Brain microvascular endothelial cell (primary cell): Measurements from ENCODE around the gene MET.

ENCODE experiments used
- DNase-seq: peaks from one replicate; pipeline ENCODE4 v3.0.0-alpha.2; 2020
- H3K27ac ChIP-seq: fragments of 250-450 bp; sonication (Bioruptor Pico); 2 replicates; pipeline ENCODE4 v1.5.1; 2020; ENCODE audit warnings: mild to moderate bottlenecking, moderate library complexity
- H3K27me3 ChIP-seq: fragments of 250-450 bp; sonication (Bioruptor Pico); replicated peaks from 2 replicates; pipeline ENCODE4 v1.5.1; 2020; ENCODE audit warnings: mild to moderate bottlenecking
- H3K36me3 ChIP-seq: fragments of 250-450 bp; sonication (Bioruptor Pico); replicated peaks from 2 replicates; pipeline ENCODE4 v1.5.1; 2020; ENCODE audit warnings: mild to moderate bottlenecking
- H3K4me3 ChIP-seq: 2 replicates; pipeline ENCODE4 v1.5.1; 2011; ENCODE audit warnings: low read depth, mild to moderate bottlenecking, control low read depth, low read length, moderate library complexity
- CTCF ChIP-seq: IDR thresholded peaks from 2 replicates; pipeline ENCODE4 v1.5.1; 2011; ENCODE audit warnings: low read depth, mild to moderate bottlenecking, moderate library complexity, low read length, control low read depth, inconsistent platforms; ENCODE audit errors: missing control alignments
- in situ Hi-C: cut with HindIII; loops from 2 replicates; pipeline ENCODE4 v1.10.0; 2017; ENCODE audit warnings: low sequenced_read_pairs, low pct_ligation_motif_present

Gene MET

DNA sequence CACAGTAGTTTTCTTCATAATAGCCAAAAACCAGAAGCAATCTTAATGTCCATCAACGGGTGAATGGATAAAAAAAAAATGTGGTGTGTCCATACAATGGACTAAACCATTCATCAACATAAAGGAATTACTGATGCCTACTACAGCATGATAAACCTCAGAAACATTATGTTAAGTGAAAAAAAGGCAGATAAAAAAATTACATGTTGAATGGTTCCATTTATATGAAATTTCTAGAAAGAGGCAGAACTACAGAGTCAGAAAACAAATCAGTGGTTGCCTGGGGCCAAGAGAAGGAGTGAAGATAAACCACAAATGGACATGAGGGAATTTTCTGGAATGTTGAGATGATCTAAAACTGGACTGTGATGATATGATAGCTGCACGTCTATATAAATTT lies 115.9 kb downstream of the MET start:
- in situ Hi-C loops = no loop called here
- Histone ChIP-seq H3K36me3 (no peaks in the 10 kb centered on the region), H3K27ac (no peak overlapping the region), H3K4me3 (no peak overlapping the region), H3K27me3 (no peaks in the 10 kb centered on the region)
- TF ChIP-seq CTCF = no peak
- DNase-seq = no peak

GRCh38 chr7:116788572-116789197 lies 116.7 kb downstream of the MET start:
- H3K27ac ChIP-seq = no peak overlapping the region
- H3K36me3 ChIP-seq = no peaks in the 10 kb centered on the region
- no peak for DNase-seq
- no peak for TF ChIP-seq CTCF
- H3K4me3 ChIP-seq = no peak overlapping the region
- no peaks in the 10 kb centered on the region for H3K27me3 ChIP-seq
- in situ Hi-C loops = no loop called here

GRCh38 chr7:116790025-116790424 lies 118.0 kb downstream of the MET start:
- Histone ChIP-seq H3K27me3 (no peaks in the 10 kb centered on the region), H3K36me3 (no peaks in the 10 kb centered on the region), H3K27ac (no peak overlapping the region), H3K4me3 (no peak overlapping the region)
- DNase-seq = no peak
- in situ Hi-C loops = no loop called here
- TF ChIP-seq CTCF = no peak

GRCh38 chr7:116792813-116793212 lies 120.8 kb downstream of the MET start:
- no peak overlapping the region for H3K27ac ChIP-seq
- no peaks in the 10 kb centered on the region for H3K27me3 ChIP-seq
- in situ Hi-C loops = no loop called here
- no peak for TF ChIP-seq CTCF
- H3K4me3 ChIP-seq = no peak overlapping the region
- no peak for DNase-seq
- no peaks in the 10 kb centered on the region for H3K36me3 ChIP-seq

DNA sequence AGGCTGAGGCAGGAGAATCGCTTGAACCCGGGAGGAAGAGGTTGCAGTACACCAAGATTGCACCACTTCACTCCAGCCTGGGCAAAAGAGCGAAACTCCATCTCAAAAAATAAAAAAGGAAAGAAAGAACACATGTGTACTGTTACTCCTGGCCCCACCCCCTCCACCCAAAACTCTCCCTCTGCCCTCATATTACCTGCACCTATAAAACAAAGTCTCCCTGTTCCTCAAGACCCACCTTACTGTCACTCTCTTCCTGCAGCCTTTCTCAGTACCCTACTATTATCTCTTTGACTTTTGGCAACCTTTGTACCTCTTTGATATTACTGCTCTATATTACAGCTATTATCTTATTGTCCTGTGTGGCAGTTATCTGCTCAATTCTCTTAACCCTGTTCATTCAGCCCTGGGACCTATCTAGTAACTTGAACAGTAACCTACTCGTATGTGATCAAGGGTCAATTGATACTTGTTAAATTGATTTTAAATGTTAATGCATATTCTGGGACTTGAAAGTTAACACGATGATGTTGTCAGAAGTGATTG lies 121.9 kb downstream of the MET start:
- Histone ChIP-seq H3K27ac (no peak overlapping the region), H3K4me3 (no peak overlapping the region), H3K27me3 (no peaks in the 10 kb centered on the region), H3K36me3 (no peaks in the 10 kb centered on the region)
- no peak for TF ChIP-seq CTCF
- in situ Hi-C loops = no loop called here
- no peak for DNase-seq

- no peak for TF ChIP-seq CTCF
- Histone ChIP-seq H3K4me3 (no peak overlapping the region), H3K27me3 (no peaks in the 10 kb centered on the region), H3K36me3 (no peaks in the 10 kb centered on the region), H3K27ac (no peak overlapping the region)
- in situ Hi-C loops = no loop called here
- no peak for DNase-seq
These were observed 124.5 kb downstream of the MET start for GRCh38 chr7:116796471-116796870.
